ENCODE results near the gene CENPT. TPM values are rescaled to one million over a fixed set of nuclear protein-coding genes. Genes with fewer than 3 reads are reported as not detected.

Gene CENPT
- total RNA-seq, 1 donor from 2014 or later: 83.5 TPM

GRCh38 chr16:67805718-67806427, 41.6 kb downstream of the CENPT start:
- H3K27ac Mint-ChIP-seq (ENCODE audit: unreplicated experiment): peak overlapping the region; percentile 90

DNA sequence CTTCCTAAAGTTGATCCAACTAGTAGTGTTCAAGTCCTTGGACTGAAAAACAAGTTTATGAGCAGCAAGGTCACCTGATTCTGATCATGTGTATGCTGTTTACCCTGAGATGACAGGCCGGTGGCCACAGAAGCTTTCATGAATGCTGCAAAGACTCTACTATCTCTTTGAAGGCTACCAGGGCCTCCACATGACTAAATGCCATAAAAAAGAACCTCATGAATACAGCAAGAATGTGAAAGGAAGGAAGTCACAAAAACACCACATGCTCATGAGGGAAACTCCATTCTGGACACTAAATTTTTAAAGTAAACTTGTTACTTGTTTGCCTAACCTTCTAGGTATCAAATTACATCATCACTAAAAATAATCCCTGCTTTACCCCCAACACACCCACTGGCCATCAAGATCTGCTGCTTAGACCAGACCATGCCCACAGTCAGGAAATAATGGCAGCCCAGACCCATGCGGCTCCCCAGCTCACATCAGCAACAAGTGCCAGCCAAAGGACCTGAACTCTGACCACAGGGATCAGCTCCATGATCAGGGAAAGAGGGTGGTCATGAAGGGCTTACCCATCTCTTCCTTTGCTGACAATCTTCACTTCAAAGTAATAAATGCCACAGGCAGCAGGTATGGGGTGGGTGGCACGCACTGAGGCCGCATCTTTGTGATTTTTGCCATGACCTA, 42.5 kb downstream of the CENPT start:
- H3K4me3 Mint-ChIP-seq: peak overlapping the region; percentile 99

More at GRCh38 chr16:67805718-67806427, 41.6 kb downstream of the CENPT start:
- no peaks in the 10 kb centered on the region for H3K9me3 Mint-ChIP-seq
- H3K4me3 Mint-ChIP-seq: peak overlapping the region; percentile 99
- no peak for DNase-seq (ENCODE audit: low read depth, low spot score)
- TF ChIP-seq CTCF (conservative IDR thresholded peaks at IDR 0.05): no peak
- no peaks in the 10 kb centered on the region for H3K27me3 Mint-ChIP-seq (ENCODE audit: low read depth)
- H3K36me3 Mint-ChIP-seq (ENCODE audit: low read depth): no peaks in the 10 kb centered on the region
- peaks cover 25% of the 10 kb centered on the region for H3K4me1 Mint-ChIP-seq

DNA sequence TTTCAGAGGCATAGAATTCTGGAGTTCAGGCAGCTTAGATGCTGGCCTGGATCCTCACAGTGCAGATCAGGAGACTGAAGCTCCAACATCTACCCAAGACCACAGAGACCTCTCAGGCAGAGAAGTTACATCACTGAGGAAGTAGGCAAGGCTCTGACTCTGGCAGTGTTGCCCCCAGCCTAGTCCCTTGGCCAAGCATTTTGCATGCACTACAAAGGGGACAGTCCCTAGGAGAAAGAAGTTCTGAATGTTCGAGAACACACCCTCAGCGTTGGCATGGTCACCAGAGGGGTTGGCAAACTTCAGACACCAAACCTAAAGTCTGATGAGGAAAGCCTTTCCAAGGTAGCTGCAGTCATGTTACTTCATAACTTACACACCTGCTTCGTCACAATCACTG, 43.6 kb downstream of the CENPT start:
- Mint-ChIP-seq H3K27me3 (ENCODE audit: low read depth) (no peaks in the 10 kb centered on the region), H3K4me1 (peaks cover 28% of the 10 kb centered on the region), H3K27ac (ENCODE audit: unreplicated experiment) (no peak overlapping the region), H3K36me3 (ENCODE audit: low read depth) (peaks cover 3% of the 10 kb centered on the region), H3K9me3 (no peaks in the 10 kb centered on the region), H3K4me3 (peak overlapping the region; percentile 74)
- no peak for DNase-seq (ENCODE audit: low read depth, low spot score)
- no peak for TF ChIP-seq CTCF (conservative IDR thresholded peaks at IDR 0.05)

More for the DNA sequence above, 42.5 kb downstream of the CENPT start:
- Mint-ChIP-seq H3K4me1 (peaks cover 28% of the 10 kb centered on the region), H3K9me3 (no peaks in the 10 kb centered on the region), H3K27me3 (ENCODE audit: low read depth) (no peaks in the 10 kb centered on the region), H3K27ac (ENCODE audit: unreplicated experiment) (peak overlapping the region; percentile 90), H3K36me3 (ENCODE audit: low read depth) (no peaks in the 10 kb centered on the region)
- TF ChIP-seq CTCF (conservative IDR thresholded peaks at IDR 0.05): no peak
- DNase-seq (ENCODE audit: low read depth, low spot score): no peak

- no peak for DNase-seq (ENCODE audit: low read depth, low spot score)
- Mint-ChIP-seq H3K27ac (ENCODE audit: unreplicated experiment) (no peak overlapping the region), H3K4me3 (no peak overlapping the region), H3K4me1 (peaks cover 18% of the 10 kb centered on the region), H3K36me3 (ENCODE audit: low read depth) (peaks cover 4% of the 10 kb centered on the region), H3K9me3 (no peaks in the 10 kb centered on the region), H3K27me3 (ENCODE audit: low read depth) (no peaks in the 10 kb centered on the region)
- TF ChIP-seq CTCF (conservative IDR thresholded peaks at IDR 0.05): no peak
Observed at GRCh38 chr16:67801883-67802282, 45.6 kb downstream of the CENPT start.

DNA sequence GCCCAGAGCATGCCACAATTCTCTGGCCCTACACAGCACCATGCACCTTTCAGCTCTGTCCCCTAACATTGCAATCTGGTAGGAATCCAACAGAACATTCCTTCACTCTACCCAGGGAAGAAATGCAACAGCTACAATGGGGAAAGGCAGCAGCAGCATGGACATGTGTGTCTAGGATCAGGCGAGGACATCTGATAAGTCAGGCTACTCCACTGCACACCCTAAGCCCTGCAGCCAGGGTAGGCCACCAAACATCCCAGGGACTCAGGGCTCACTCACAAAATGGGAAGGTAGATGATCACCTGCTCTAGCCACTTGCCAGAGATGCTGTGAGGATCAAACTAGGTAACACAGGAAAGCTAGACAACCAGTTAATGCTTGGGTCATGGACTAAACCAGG, 46.3 kb downstream of the CENPT start:
- Mint-ChIP-seq H3K4me1 (peaks cover 15% of the 10 kb centered on the region), H3K4me3 (no peak overlapping the region), H3K36me3 (ENCODE audit: low read depth) (peaks cover 8% of the 10 kb centered on the region), H3K9me3 (no peaks in the 10 kb centered on the region), H3K27me3 (ENCODE audit: low read depth) (no peaks in the 10 kb centered on the region), H3K27ac (ENCODE audit: unreplicated experiment) (no peak overlapping the region)
- DNase-seq (ENCODE audit: low read depth, low spot score): no peak
- no peak for TF ChIP-seq CTCF (conservative IDR thresholded peaks at IDR 0.05)

All from neural crest cell (in vitro differentiated cells).